ENCODE measurements around the gene RBBP6. TPM values are rescaled to one million over a fixed set of nuclear protein-coding genes. Genes with fewer than 3 reads are reported as not detected.
A peak's percentile ranks its signal among the peaks of the same experiment; 100 is the strongest.
"Not testable (repeated sequence)": the region's sequence is repeated elsewhere in the genome, so short reads cannot be mapped to it uniquely, and the experiment has no call there.

Gene RBBP6
- total RNA-seq, 1 experiment from 2014 or later = 76.6 TPM

DNA sequence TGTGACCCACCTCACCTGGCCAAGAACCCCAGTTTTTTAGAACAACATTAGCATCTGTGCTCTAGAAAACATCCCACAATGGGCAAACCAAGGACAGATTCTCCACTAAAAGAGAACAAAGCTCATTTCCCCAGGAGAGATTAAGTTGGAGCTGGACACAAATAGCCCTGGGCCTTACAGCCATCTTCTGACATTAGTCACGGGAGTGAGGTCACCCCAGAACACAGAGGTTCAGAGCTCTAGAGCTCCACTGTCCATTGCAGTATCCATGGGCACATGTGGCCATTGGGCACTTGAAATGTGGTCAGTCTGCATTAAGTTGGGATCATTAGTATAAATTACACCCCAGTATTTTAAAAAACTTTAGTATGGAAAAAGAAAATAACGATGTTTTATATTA lies 47.6 kb upstream of the RBBP6 start:
- ChIA-PET POLR2A (ENCODE audit: unreplicated experiment) (no interaction called here), CTCF (interaction anchor here (0.6 kb wide), 1 partner anchor 711 kb away, joined by 3 read pairs; no protein-coding TSS in a partner anchor)
- H3K4me2 ChIP-seq = no peak overlapping the region
- no peaks in the 10 kb centered on the region for H3K9me2 ChIP-seq (ENCODE audit: insufficient read depth)
- intact Hi-C loops (cut with micrococcal nuclease; ENCODE audit: unreplicated experiment) = no loop called here
- H3K4me3 ChIP-seq = no peak overlapping the region
- no peaks in the 10 kb centered on the region for H4K20me1 ChIP-seq (ENCODE audit: insufficient read depth)
- no peak overlapping the region for H3K27ac ChIP-seq
- no peaks in the 10 kb centered on the region for H3F3A ChIP-seq (ENCODE audit: insufficient read depth, low read depth)
- no peaks in the 10 kb centered on the region for H3K79me2 ChIP-seq (ENCODE audit: low read depth)
- H3K27me3 ChIP-seq (ENCODE audit: insufficient read depth, low read depth) = peaks cover 48% of the 10 kb centered on the region
- no peak overlapping the region for H2AFZ ChIP-seq
- H3K36me3 ChIP-seq (ENCODE audit: low read depth) = no peaks in the 10 kb centered on the region
- BruUV-seq (replicated peaks) = no TSS peak
- no peak for TF ChIP-seq EZH2 (IDR thresholded peaks at IDR 0.05; ENCODE audit: low read depth)
- TF ChIP-seq, protein P1, sequence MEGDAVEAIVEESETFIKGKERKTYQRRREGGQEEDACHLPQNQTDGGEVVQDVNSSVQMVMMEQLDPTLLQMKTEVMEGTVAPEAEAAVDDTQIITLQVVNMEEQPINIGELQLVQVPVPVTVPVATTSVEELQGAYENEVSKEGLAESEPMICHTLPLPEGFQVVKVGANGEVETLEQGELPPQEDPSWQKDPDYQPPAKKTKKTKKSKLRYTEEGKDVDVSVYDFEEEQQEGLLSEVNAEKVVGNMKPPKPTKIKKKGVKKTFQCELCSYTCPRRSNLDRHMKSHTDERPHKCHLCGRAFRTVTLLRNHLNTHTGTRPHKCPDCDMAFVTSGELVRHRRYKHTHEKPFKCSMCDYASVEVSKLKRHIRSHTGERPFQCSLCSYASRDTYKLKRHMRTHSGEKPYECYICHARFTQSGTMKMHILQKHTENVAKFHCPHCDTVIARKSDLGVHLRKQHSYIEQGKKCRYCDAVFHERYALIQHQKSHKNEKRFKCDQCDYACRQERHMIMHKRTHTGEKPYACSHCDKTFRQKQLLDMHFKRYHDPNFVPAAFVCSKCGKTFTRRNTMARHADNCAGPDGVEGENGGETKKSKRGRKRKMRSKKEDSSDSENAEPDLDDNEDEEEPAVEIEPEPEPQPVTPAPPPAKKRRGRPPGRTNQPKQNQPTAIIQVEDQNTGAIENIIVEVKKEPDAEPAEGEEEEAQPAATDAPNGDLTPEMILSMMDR (conservative IDR thresholded peaks at IDR 0.05) = no peak
- DNase-seq = no peak
- no peaks in the 10 kb centered on the region for H3K9me3 ChIP-seq (ENCODE audit: insufficient read depth, low read depth)
- peaks cover 9% of the 10 kb centered on the region; the same call in 1 of the 2 replicates for H3K4me1 ChIP-seq (replicated peaks; ENCODE audit: insufficient read depth)

DNA sequence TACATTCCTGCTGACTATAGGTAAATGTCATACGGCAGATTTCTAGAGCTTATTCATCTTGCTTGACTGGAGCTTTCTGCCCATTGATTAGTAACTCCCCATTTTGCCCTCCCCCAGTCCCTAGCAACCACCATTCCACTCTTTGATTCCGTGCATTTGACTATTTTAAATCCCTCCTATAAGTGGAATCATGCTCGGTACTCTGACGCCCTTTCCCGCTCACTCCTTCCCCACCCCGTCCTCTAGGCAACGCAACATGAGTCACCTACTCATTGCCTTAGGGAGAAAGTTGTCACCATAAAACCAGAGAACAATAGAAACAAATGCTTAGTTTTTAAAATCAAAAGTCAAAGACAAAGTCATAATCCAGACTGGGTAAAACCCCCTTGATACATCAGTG lies 45.5 kb upstream of the RBBP6 start:
- TF ChIP-seq, protein P1 (conservative IDR thresholded peaks at IDR 0.05) = no peak
- no peak for TF ChIP-seq EZH2 (IDR thresholded peaks at IDR 0.05; ENCODE audit: low read depth)
- Histone ChIP-seq H3K4me2 (no peak overlapping the region), H3F3A (ENCODE audit: insufficient read depth, low read depth) (no peaks in the 10 kb centered on the region), H3K9me3 (ENCODE audit: insufficient read depth, low read depth) (no peaks in the 10 kb centered on the region), H3K4me1 (replicated peaks; ENCODE audit: insufficient read depth) (peaks cover 9% of the 10 kb centered on the region; the same call in 1 of the 2 replicates), H3K4me3 (no peak overlapping the region), H4K20me1 (ENCODE audit: insufficient read depth) (no peaks in the 10 kb centered on the region), H3K27ac (no peak overlapping the region), H3K9me2 (ENCODE audit: insufficient read depth) (no peaks in the 10 kb centered on the region), H3K79me2 (ENCODE audit: low read depth) (no peaks in the 10 kb centered on the region), H3K36me3 (ENCODE audit: low read depth) (no peaks in the 10 kb centered on the region), H2AFZ (no peak overlapping the region), H3K27me3 (ENCODE audit: insufficient read depth, low read depth) (peaks cover 30% of the 10 kb centered on the region)
- BruUV-seq (replicated peaks) = no TSS peak
- intact Hi-C loops (cut with micrococcal nuclease; ENCODE audit: unreplicated experiment) = no loop called here
- CTCF ChIA-PET = interaction anchor here (0.7 kb wide), 1 partner anchor 417 kb away, joined by 4 read pairs; no protein-coding TSS in a partner anchor
- peak; percentile 46 to 50 for DNase-seq
- POLR2A ChIA-PET (ENCODE audit: unreplicated experiment) = no interaction called here

GRCh38 chr16:24495207-24495606 lies 44.2 kb upstream of the RBBP6 start:
- H3K4me2 ChIP-seq; H4K20me1 ChIP-seq (ENCODE audit: insufficient read depth); H3K9me2 ChIP-seq (ENCODE audit: insufficient read depth); H3K36me3 ChIP-seq (ENCODE audit: low read depth); H3F3A ChIP-seq (ENCODE audit: insufficient read depth, low read depth); H3K4me3 ChIP-seq; BruUV-seq (replicated peaks); POLR2A ChIA-PET (ENCODE audit: unreplicated experiment); H3K79me2 ChIP-seq (ENCODE audit: low read depth); H3K9me3 ChIP-seq (ENCODE audit: insufficient read depth, low read depth); intact Hi-C loops (cut with micrococcal nuclease; ENCODE audit: unreplicated experiment); H3K4me1 ChIP-seq (replicated peaks; ENCODE audit: insufficient read depth); CTCF ChIA-PET; H3K27ac ChIP-seq; DNase-seq; H2AFZ ChIP-seq: not testable (repeated sequence)
- peaks cover 17% of the 10 kb centered on the region for H3K27me3 ChIP-seq (ENCODE audit: insufficient read depth, low read depth)

DNA sequence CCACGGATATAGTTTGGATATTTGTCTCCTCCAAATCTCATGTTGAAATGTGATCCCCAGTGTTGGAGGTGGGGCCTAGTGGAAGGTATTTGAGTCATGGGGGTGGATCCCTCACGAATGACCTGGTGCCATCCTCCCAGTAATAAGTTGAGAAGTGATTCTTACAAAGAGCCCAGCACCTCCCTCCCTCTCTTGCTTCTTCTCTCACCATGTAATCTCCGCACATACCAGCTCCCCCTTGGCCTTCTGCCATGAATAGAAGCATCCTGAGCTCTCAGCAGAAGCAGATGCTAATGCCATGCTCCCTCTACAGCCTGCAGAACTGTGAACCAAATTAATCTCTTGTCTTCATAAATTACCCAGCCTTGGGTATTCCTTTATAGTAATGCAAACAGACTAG lies 41.9 kb upstream of the RBBP6 start:
- DNase-seq = no peak

More for the DNA sequence above, 41.9 kb upstream of the RBBP6 start:
- ChIA-PET POLR2A (ENCODE audit: unreplicated experiment) (no interaction called here), CTCF (no interaction called here)
- Histone ChIP-seq H3K9me2 (ENCODE audit: insufficient read depth) (no peaks in the 10 kb centered on the region), H3K27ac (no peak overlapping the region), H2AFZ (no peak overlapping the region), H4K20me1 (ENCODE audit: insufficient read depth) (no peaks in the 10 kb centered on the region), H3F3A (ENCODE audit: insufficient read depth, low read depth) (no peaks in the 10 kb centered on the region), H3K4me3 (no peak overlapping the region), H3K4me1 (replicated peaks; ENCODE audit: insufficient read depth) (peaks cover 9% of the 10 kb centered on the region; the same call in 1 of the 2 replicates), H3K27me3 (ENCODE audit: insufficient read depth, low read depth) (peaks cover 18% of the 10 kb centered on the region), H3K4me2 (no peak overlapping the region), H3K79me2 (ENCODE audit: low read depth) (no peaks in the 10 kb centered on the region), H3K36me3 (ENCODE audit: low read depth) (no peaks in the 10 kb centered on the region), H3K9me3 (ENCODE audit: insufficient read depth, low read depth) (no peaks in the 10 kb centered on the region)
- no peak for TF ChIP-seq EZH2 (IDR thresholded peaks at IDR 0.05; ENCODE audit: low read depth)
- TF ChIP-seq, protein P1 (conservative IDR thresholded peaks at IDR 0.05) = no peak
- no TSS peak for BruUV-seq (replicated peaks)
- intact Hi-C loops (cut with micrococcal nuclease; ENCODE audit: unreplicated experiment) = no loop called here

Data from PC-9 (cell line).